ENCODE results near the gene CHN2. TPM values are rescaled to one million over a fixed set of nuclear protein-coding genes. Genes with fewer than 3 reads are reported as not detected.

CHN2 gene
- total RNA-seq, 1 donor from 2014 or later, result 8.0 TPM

GRCh38 chr7:29371472-29371871 is 176.9 kb downstream of the CHN2 start:
- Mint-ChIP-seq H3K9me3 (no peaks in the 10 kb centered on the region), H3K36me3 (no peaks in the 10 kb centered on the region), H3K4me1 (peaks cover 12% of the 10 kb centered on the region), H3K4me3 (no peak overlapping the region), H3K27ac (no peak overlapping the region), H3K27me3 (ENCODE audit: low read depth) (no peaks in the 10 kb centered on the region)
- DNase-seq (ENCODE audit: low spot score in 2 of 2, unreplicated experiment in 2 of 2), result no peak
- TF ChIP-seq, protein P1, sequence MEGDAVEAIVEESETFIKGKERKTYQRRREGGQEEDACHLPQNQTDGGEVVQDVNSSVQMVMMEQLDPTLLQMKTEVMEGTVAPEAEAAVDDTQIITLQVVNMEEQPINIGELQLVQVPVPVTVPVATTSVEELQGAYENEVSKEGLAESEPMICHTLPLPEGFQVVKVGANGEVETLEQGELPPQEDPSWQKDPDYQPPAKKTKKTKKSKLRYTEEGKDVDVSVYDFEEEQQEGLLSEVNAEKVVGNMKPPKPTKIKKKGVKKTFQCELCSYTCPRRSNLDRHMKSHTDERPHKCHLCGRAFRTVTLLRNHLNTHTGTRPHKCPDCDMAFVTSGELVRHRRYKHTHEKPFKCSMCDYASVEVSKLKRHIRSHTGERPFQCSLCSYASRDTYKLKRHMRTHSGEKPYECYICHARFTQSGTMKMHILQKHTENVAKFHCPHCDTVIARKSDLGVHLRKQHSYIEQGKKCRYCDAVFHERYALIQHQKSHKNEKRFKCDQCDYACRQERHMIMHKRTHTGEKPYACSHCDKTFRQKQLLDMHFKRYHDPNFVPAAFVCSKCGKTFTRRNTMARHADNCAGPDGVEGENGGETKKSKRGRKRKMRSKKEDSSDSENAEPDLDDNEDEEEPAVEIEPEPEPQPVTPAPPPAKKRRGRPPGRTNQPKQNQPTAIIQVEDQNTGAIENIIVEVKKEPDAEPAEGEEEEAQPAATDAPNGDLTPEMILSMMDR (IDR thresholded peaks at IDR 0.05; ENCODE audit: unreplicated experiment), result no peak

DNA sequence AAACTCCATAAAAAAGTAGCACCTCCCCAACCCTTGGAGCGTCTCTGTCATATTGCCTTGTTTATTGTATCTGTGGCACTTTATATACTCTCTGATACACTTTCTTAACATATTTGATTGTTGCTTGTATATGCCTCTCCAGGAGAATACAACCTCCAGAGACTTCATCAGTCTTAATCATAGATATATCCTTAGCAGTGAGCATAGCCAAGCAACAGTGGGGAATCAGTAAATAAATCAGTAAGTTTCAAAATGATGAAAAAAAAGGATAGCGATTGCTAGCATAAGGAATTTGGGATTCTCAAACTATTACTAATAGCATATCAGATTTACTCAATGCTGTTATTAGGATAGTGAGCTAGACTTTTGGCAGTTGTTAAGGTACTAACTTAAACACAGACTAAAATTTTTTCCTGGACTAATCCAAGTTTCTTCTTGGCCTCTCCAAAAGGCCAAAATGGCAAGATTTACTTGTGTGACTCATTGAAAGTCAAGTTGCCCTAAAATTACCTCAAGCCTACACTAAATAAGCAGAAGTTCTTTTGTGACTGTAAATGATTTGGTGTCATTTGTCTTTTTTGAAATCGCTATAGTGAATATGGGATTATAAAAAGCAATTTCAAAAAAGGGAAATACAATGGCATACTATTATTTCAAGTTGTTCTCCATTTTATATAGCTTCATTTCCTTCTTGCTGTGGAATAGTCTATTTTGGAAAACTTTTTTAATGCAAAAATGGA is 177.9 kb downstream of the CHN2 start:
- H3K4me1 Mint-ChIP-seq, result peaks cover 12% of the 10 kb centered on the region

DNA sequence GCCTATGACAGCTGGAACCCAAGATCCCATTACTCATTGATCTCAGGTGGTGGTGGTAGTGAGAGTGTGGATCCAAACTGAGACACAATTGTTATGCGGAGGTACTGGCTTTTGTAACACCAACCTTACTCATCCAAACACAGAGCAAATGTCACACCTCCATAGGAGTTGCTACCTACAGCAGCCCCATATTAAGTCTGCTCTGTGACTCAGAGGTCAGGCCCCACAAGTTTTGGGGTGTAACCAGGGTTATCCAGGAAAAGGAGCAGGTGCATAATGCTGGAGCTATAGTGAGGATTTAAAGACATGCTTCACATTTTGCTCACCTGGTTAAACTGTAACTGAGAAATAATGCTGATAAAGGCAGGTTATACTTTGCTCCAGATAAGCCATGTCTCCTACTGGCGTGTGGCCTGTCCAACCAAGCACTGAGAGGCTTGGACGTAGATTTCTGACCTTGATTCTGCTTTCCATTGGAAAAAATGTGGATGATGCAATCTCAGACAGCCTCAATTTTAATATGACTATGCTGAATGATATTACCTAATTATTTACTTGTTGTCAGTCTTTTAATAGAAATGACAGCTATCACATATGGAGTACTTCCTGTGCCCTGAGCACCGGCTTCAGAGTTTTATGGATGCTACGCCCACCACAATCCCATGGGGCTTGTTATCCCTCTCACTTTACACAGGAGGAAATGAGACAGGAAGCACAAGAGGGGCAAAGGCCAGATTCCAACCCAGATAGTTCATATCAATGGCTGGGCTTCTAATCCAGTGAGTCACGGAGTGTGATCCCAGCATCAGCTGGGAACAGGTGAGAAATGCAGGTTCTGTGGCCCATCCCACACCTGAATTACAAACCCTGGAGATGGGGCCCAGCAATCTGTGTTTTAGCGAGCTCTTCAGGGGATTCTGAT is 181.3 kb downstream of the CHN2 start:
- Mint-ChIP-seq H3K4me3 (no peak overlapping the region), H3K27me3 (ENCODE audit: low read depth) (no peaks in the 10 kb centered on the region), H3K4me1 (peaks cover 2% of the 10 kb centered on the region), H3K27ac (no peak overlapping the region), H3K9me3 (no peaks in the 10 kb centered on the region), H3K36me3 (no peaks in the 10 kb centered on the region)
- no peak for DNase-seq (ENCODE audit: low spot score in 2 of 2, unreplicated experiment in 2 of 2)
- TF ChIP-seq, protein P1 (IDR thresholded peaks at IDR 0.05; ENCODE audit: unreplicated experiment), result no peak

More for the DNA sequence above, 177.9 kb downstream of the CHN2 start:
- no peak for DNase-seq (ENCODE audit: low spot score in 2 of 2, unreplicated experiment in 2 of 2)
- Mint-ChIP-seq H3K36me3 (no peaks in the 10 kb centered on the region), H3K4me3 (no peak overlapping the region), H3K9me3 (no peaks in the 10 kb centered on the region), H3K27me3 (ENCODE audit: low read depth) (no peaks in the 10 kb centered on the region), H3K27ac (no peak overlapping the region)
- TF ChIP-seq, protein P1 (IDR thresholded peaks at IDR 0.05; ENCODE audit: unreplicated experiment), result no peak

GRCh38 chr7:29377718-29378117 is 183.1 kb downstream of the CHN2 start:
- H3K27ac Mint-ChIP-seq, result no peak overlapping the region
- H3K27me3 Mint-ChIP-seq (ENCODE audit: low read depth), result no peaks in the 10 kb centered on the region
- H3K4me1 Mint-ChIP-seq, result peaks cover 2% of the 10 kb centered on the region
- H3K9me3 Mint-ChIP-seq, result no peaks in the 10 kb centered on the region
- TF ChIP-seq, protein P1 (IDR thresholded peaks at IDR 0.05; ENCODE audit: unreplicated experiment), result no peak
- H3K36me3 Mint-ChIP-seq, result no peaks in the 10 kb centered on the region
- no peak overlapping the region for H3K4me3 Mint-ChIP-seq
- no peak for DNase-seq (ENCODE audit: low spot score in 2 of 2, unreplicated experiment in 2 of 2)

- no peak for DNase-seq (ENCODE audit: low spot score in 2 of 2, unreplicated experiment in 2 of 2)
- Mint-ChIP-seq H3K4me3 (no peak overlapping the region), H3K36me3 (no peaks in the 10 kb centered on the region), H3K4me1 (peaks cover under 1% of the 10 kb centered on the region), H3K27me3 (ENCODE audit: low read depth) (no peaks in the 10 kb centered on the region), H3K9me3 (no peaks in the 10 kb centered on the region), H3K27ac (no peak overlapping the region)
- TF ChIP-seq, protein P1 (IDR thresholded peaks at IDR 0.05; ENCODE audit: unreplicated experiment), result no peak
Measured at GRCh38 chr7:29379551-29379950, 185.0 kb downstream of the CHN2 start.
